ENCODE data around the gene LUC7L.
"Not testable (repeated sequence)": the region's sequence is repeated elsewhere in the genome, so short reads cannot be mapped to it uniquely, and the experiment has no call there.

The LUC7L gene

GRCh38 chr16:160691-161190, 68.5 kb downstream of the LUC7L start:
- H3K79me1 ChIP-seq (ENCODE audit: low read depth, low read length), result no peaks in the 10 kb centered on the region
- H2BK12ac ChIP-seq (ENCODE audit: low read length), result no peak overlapping the region
- peaks cover 0 to 6% of the 10 kb centered on the region in 2 donors for H3K4me1 ChIP-seq (ENCODE audit: control insufficient read depth in 2 of 2, insufficient read depth in 1 of 2, low read depth in 1 of 2, low read length in 2 of 2)
- no peak overlapping the region for H2AFZ ChIP-seq (ENCODE audit: low read length)
- H3K4me3 ChIP-seq (ENCODE audit: low read length in 2 of 2), result no peak overlapping the region
- no peak overlapping the region for H3K23ac ChIP-seq (ENCODE audit: low read depth, low read length, poor library complexity)
- H3K9ac ChIP-seq (ENCODE audit: low read depth, low read length, poor library complexity), result no peak overlapping the region
- H3K36me3 ChIP-seq (replicated peaks in 1 of 2; ENCODE audit: control insufficient read depth in 2 of 2, insufficient read depth in 2 of 2, low read length in 2 of 2), result no peaks in the 10 kb centered on the region
- no peak overlapping the region for H2BK15ac ChIP-seq (ENCODE audit: low read length)
- no peak overlapping the region for H2AK5ac ChIP-seq (ENCODE audit: low read depth, low read length)
- peaks cover 8 to 62% (median 34%) of the 10 kb centered on the region in 3 experiments for H3K27me3 ChIP-seq (ENCODE audit: control insufficient read depth in 3 of 3, insufficient read depth in 3 of 3, low read depth in 1 of 3, low read length in 3 of 3)
- no peak overlapping the region for H3K27ac ChIP-seq (replicated peaks; ENCODE audit: low read length)
- DNase-seq (ENCODE audit: low spot score), result no peak
- H2BK120ac ChIP-seq (ENCODE audit: low read depth, low read length), result no peak overlapping the region
- H2BK5ac ChIP-seq (ENCODE audit: low read length), result no peak overlapping the region
- H3K18ac ChIP-seq (ENCODE audit: low read length), result no peak overlapping the region
- H4K8ac ChIP-seq (ENCODE audit: low read depth, low read length), result no peak overlapping the region
- H3K4ac ChIP-seq (ENCODE audit: low read length), result no peak overlapping the region
- H3K14ac ChIP-seq (ENCODE audit: low read length), result no peak overlapping the region
- no peak overlapping the region for H3K4me2 ChIP-seq (ENCODE audit: insufficient read depth, low read length, poor library complexity, severe bottlenecking)
- H3K9me3 ChIP-seq (replicated peaks in 1 of 2; ENCODE audit: control insufficient read depth in 2 of 2, insufficient read depth in 1 of 2, low read depth in 1 of 2, low read length in 2 of 2), result no peaks in the 10 kb centered on the region
- no peak overlapping the region for H4K91ac ChIP-seq (ENCODE audit: low read depth, low read length, poor library complexity)
- WGBS, 2 donors (ENCODE audit: extremely low coverage in 2 of 2, insufficient read length in 2 of 2, insufficient replicate concordance in 1 of 2), result no CpG with 5 or more reads among the region's 18 CpGs

- not testable (repeated sequence) for H3K27ac ChIP-seq (replicated peaks; ENCODE audit: low read length); H3K14ac ChIP-seq (ENCODE audit: low read length); H2BK5ac ChIP-seq (ENCODE audit: low read length); H2BK120ac ChIP-seq (ENCODE audit: low read depth, low read length); H2AK5ac ChIP-seq (ENCODE audit: low read depth, low read length); H3K4me3 ChIP-seq (ENCODE audit: low read length in 2 of 2); H4K8ac ChIP-seq (ENCODE audit: low read depth, low read length); H3K9me3 ChIP-seq (replicated peaks in 1 of 2; ENCODE audit: control insufficient read depth in 2 of 2, insufficient read depth in 1 of 2, low read depth in 1 of 2, low read length in 2 of 2); H2BK15ac ChIP-seq (ENCODE audit: low read length); H3K4ac ChIP-seq (ENCODE audit: low read length); H3K4me2 ChIP-seq (ENCODE audit: insufficient read depth, low read length, poor library complexity, severe bottlenecking); H4K91ac ChIP-seq (ENCODE audit: low read depth, low read length, poor library complexity); H3K4me1 ChIP-seq (ENCODE audit: control insufficient read depth in 2 of 2, insufficient read depth in 1 of 2, low read depth in 1 of 2, low read length in 2 of 2); H3K79me1 ChIP-seq (ENCODE audit: low read depth, low read length); H3K9ac ChIP-seq (ENCODE audit: low read depth, low read length, poor library complexity); H2AFZ ChIP-seq (ENCODE audit: low read length); DNase-seq (ENCODE audit: low spot score); H2BK12ac ChIP-seq (ENCODE audit: low read length); H3K23ac ChIP-seq (ENCODE audit: low read depth, low read length, poor library complexity); H3K36me3 ChIP-seq (replicated peaks in 1 of 2; ENCODE audit: control insufficient read depth in 2 of 2, insufficient read depth in 2 of 2, low read length in 2 of 2); H3K18ac ChIP-seq (ENCODE audit: low read length)
- H3K27me3 ChIP-seq (ENCODE audit: control insufficient read depth in 3 of 3, insufficient read depth in 3 of 3, low read depth in 1 of 3, low read length in 3 of 3), result peaks cover 3 to 61% (median 33%) of the 10 kb centered on the region in 3 experiments
- no CpG with 5 or more reads among the region's 20 CpGs for WGBS, 2 donors (ENCODE audit: extremely low coverage in 2 of 2, insufficient read length in 2 of 2, insufficient replicate concordance in 1 of 2)
Observed at GRCh38 chr16:160242-160641, 69.0 kb downstream of the LUC7L start.

- no peak overlapping the region for H2BK12ac ChIP-seq (ENCODE audit: low read length)
- no peaks in the 10 kb centered on the region for H3K79me1 ChIP-seq (ENCODE audit: low read depth, low read length)
- DNase-seq (ENCODE audit: low spot score), result no peak
- no peak overlapping the region for H3K9ac ChIP-seq (ENCODE audit: low read depth, low read length, poor library complexity)
- peaks cover 0 to 2% of the 10 kb centered on the region in 2 donors for H3K9me3 ChIP-seq (replicated peaks in 1 of 2; ENCODE audit: control insufficient read depth in 2 of 2, insufficient read depth in 1 of 2, low read depth in 1 of 2, low read length in 2 of 2)
- no CpG with 5 or more reads among the region's 6 CpGs for WGBS, 2 donors (ENCODE audit: extremely low coverage in 2 of 2, insufficient read length in 2 of 2, insufficient replicate concordance in 1 of 2)
- no peak overlapping the region for H2AFZ ChIP-seq (ENCODE audit: low read length)
- no peak overlapping the region for H2AK5ac ChIP-seq (ENCODE audit: low read depth, low read length)
- H3K36me3 ChIP-seq (replicated peaks in 1 of 2; ENCODE audit: control insufficient read depth in 2 of 2, insufficient read depth in 2 of 2, low read length in 2 of 2), result no peaks in the 10 kb centered on the region
- H2BK120ac ChIP-seq (ENCODE audit: low read depth, low read length), result no peak overlapping the region
- H3K4me2 ChIP-seq (ENCODE audit: insufficient read depth, low read length, poor library complexity, severe bottlenecking), result no peak overlapping the region
- peaks cover 7 to 67% (median 38%) of the 10 kb centered on the region in 3 experiments for H3K27me3 ChIP-seq (ENCODE audit: control insufficient read depth in 3 of 3, insufficient read depth in 3 of 3, low read depth in 1 of 3, low read length in 3 of 3)
- H3K4ac ChIP-seq (ENCODE audit: low read length), result no peak overlapping the region
- H3K27ac ChIP-seq (replicated peaks; ENCODE audit: low read length), result no peak overlapping the region
- no peak overlapping the region for H2BK15ac ChIP-seq (ENCODE audit: low read length)
- H4K91ac ChIP-seq (ENCODE audit: low read depth, low read length, poor library complexity), result no peak overlapping the region
- H3K4me3 ChIP-seq (ENCODE audit: low read length in 2 of 2), result no peak overlapping the region
- peaks cover 4 to 6% of the 10 kb centered on the region in 2 donors for H3K4me1 ChIP-seq (ENCODE audit: control insufficient read depth in 2 of 2, insufficient read depth in 1 of 2, low read depth in 1 of 2, low read length in 2 of 2)
- H3K18ac ChIP-seq (ENCODE audit: low read length), result no peak overlapping the region
- H3K23ac ChIP-seq (ENCODE audit: low read depth, low read length, poor library complexity), result no peak overlapping the region
- no peak overlapping the region for H3K14ac ChIP-seq (ENCODE audit: low read length)
- H4K8ac ChIP-seq (ENCODE audit: low read depth, low read length), result no peak overlapping the region
- H2BK5ac ChIP-seq (ENCODE audit: low read length), result no peak overlapping the region
Observed at GRCh38 chr16:159136-159849, 70.0 kb downstream of the LUC7L start.

- no peak for DNase-seq (ENCODE audit: low spot score)
- Histone ChIP-seq H3K9me3 (replicated peaks in 1 of 2; ENCODE audit: control insufficient read depth in 2 of 2, insufficient read depth in 1 of 2, low read depth in 1 of 2, low read length in 2 of 2) (peaks cover 0 to 2% of the 10 kb centered on the region in 2 donors), H3K23ac (ENCODE audit: low read depth, low read length, poor library complexity) (no peak overlapping the region), H3K4me3 (ENCODE audit: low read length in 2 of 2) (no peak overlapping the region), H2BK15ac (ENCODE audit: low read length) (no peak overlapping the region), H3K9ac (ENCODE audit: low read depth, low read length, poor library complexity) (no peak overlapping the region), H2AFZ (ENCODE audit: low read length) (peak overlapping the region; percentile 93), H2BK12ac (ENCODE audit: low read length) (no peak overlapping the region), H3K4me2 (ENCODE audit: insufficient read depth, low read length, poor library complexity, severe bottlenecking) (peak overlapping the region; percentile 100), H3K36me3 (replicated peaks in 1 of 2; ENCODE audit: control insufficient read depth in 2 of 2, insufficient read depth in 2 of 2, low read length in 2 of 2) (no peaks in the 10 kb centered on the region), H4K8ac (ENCODE audit: low read depth, low read length) (no peak overlapping the region), H2BK5ac (ENCODE audit: low read length) (no peak overlapping the region), H3K4me1 (ENCODE audit: control insufficient read depth in 2 of 2, insufficient read depth in 1 of 2, low read depth in 1 of 2, low read length in 2 of 2) (peaks cover 4 to 7% of the 10 kb centered on the region in 2 donors), H3K14ac (ENCODE audit: low read length) (no peak overlapping the region), H4K91ac (ENCODE audit: low read depth, low read length, poor library complexity) (no peak overlapping the region), H3K4ac (ENCODE audit: low read length) (no peak overlapping the region), H2BK120ac (ENCODE audit: low read depth, low read length) (no peak overlapping the region), H3K27ac (replicated peaks; ENCODE audit: low read length) (no peak overlapping the region), H2AK5ac (ENCODE audit: low read depth, low read length) (no peak overlapping the region), H3K18ac (ENCODE audit: low read length) (no peak overlapping the region), H3K79me1 (ENCODE audit: low read depth, low read length) (no peaks in the 10 kb centered on the region), H3K27me3 (ENCODE audit: control insufficient read depth in 3 of 3, insufficient read depth in 3 of 3, low read depth in 1 of 3, low read length in 3 of 3) (peaks cover 7 to 69% (median 31%) of the 10 kb centered on the region in 3 experiments)
- WGBS, 2 donors (ENCODE audit: extremely low coverage in 2 of 2, insufficient read length in 2 of 2, insufficient replicate concordance in 1 of 2), result no CpG with 5 or more reads among the region's 7 CpGs
Observed at GRCh38 chr16:155031-155398, 74.2 kb downstream of the LUC7L start.

Data from neuronal stem cell (in vitro differentiated cells).